GM23338 (cell line): ENCODE data around the gene GAB1. TPM values are rescaled to one million over a fixed set of nuclear protein-coding genes. Genes with fewer than 3 reads are reported as not detected.

Source experiments
- ATAC-seq: fragments of 200-7000 bp; cut with Tn5 transposase; 3 replicates; pipeline ENCODE4 v1.9.1; 2020
- DNase-seq: peaks from one replicate; pipeline ENCODE4 v3.0.0-alpha.2; 2015; ENCODE audit warnings: low spot score
- H2AFZ ChIP-seq: fragments of 200-600 bp; sonication (generic); 2 replicates; pipeline ENCODE4 v1.8.0; 2016; ENCODE audit warnings: antibody characterized with exemption, mild to moderate bottlenecking, moderate library complexity
- H3F3A ChIP-seq: fragments of 200-600 bp; sonication (generic); replicated peaks from 2 replicates; pipeline ENCODE4 v1.8.0; 2017; ENCODE audit warnings: antibody characterized with exemption, mixed run types, low read depth
- H3K27ac ChIP-seq: fragments of 200-600 bp; sonication (generic); 2 replicates; pipeline ENCODE4 v1.6.1; 2016; ENCODE audit warnings: low read depth
- H3K27me3 ChIP-seq: fragments of 200-600 bp; sonication (generic); 2 replicates; pipeline ENCODE4 v1.8.0; 2016; ENCODE audit warnings: mild to moderate bottlenecking, mixed run types, moderate library complexity; ENCODE audit not compliant: insufficient read depth
- H3K36me3 ChIP-seq: fragments of 200-600 bp; sonication (generic); 2 replicates; pipeline ENCODE4 v1.8.0; 2016; ENCODE audit warnings: mild to moderate bottlenecking; ENCODE audit not compliant: insufficient read depth
- H3K4me1 ChIP-seq: fragments of 200-600 bp; sonication (generic); 2 replicates; pipeline ENCODE4 v1.8.0; 2016; ENCODE audit warnings: mild to moderate bottlenecking, moderate library complexity; ENCODE audit not compliant: insufficient read depth
- H3K4me2 ChIP-seq: fragments of 200-600 bp; sonication (generic); 2 replicates; pipeline ENCODE4 v1.7.1; 2017; ENCODE audit warnings: mixed run types
- H3K4me3 ChIP-seq: fragments of 200-600 bp; sonication (generic); 2 replicates; pipeline ENCODE4 v1.6.1; 2016; ENCODE audit warnings: mixed run types
- H3K79me2 ChIP-seq: fragments of 200-600 bp; sonication (generic); replicated peaks from 2 replicates; pipeline ENCODE4 v1.8.0; 2017; ENCODE audit warnings: mild to moderate bottlenecking; ENCODE audit not compliant: insufficient read depth
- H3K9me2 ChIP-seq: fragments of 200-600 bp; sonication (generic); 2 replicates; pipeline ENCODE4 v1.8.0; 2017; ENCODE audit not compliant: insufficient read depth
- H4K20me1 ChIP-seq: fragments of 200-600 bp; sonication (generic); replicated peaks from 2 replicates; pipeline ENCODE4 v1.8.0; 2017; ENCODE audit warnings: mild to moderate bottlenecking; ENCODE audit not compliant: insufficient read depth
- H3K27ac Mint-ChIP-seq: 2 replicates; pipeline ENCODE4 v1.8.0; 2020; ENCODE audit warnings: inconsistent platforms, mild to moderate bottlenecking, moderate library complexity, mixed read lengths
- H3K27me3 Mint-ChIP-seq: 3 replicates; pipeline ENCODE4 v1.8.0; 2022; ENCODE audit warnings: low read depth, mild to moderate bottlenecking, moderate library complexity, mixed read lengths, inconsistent platforms; ENCODE audit not compliant: insufficient read depth, poor library complexity
- H3K36me3 Mint-ChIP-seq: 3 replicates; pipeline ENCODE4 v1.8.0; 2021; ENCODE audit warnings: low read depth, mild to moderate bottlenecking, inconsistent platforms, moderate library complexity, mixed read lengths
- H3K4me1 Mint-ChIP-seq: 3 replicates; pipeline ENCODE4 v1.8.0; 2020; ENCODE audit warnings: mild to moderate bottlenecking, inconsistent platforms, mixed read lengths
- H3K4me3 Mint-ChIP-seq: 3 replicates; pipeline ENCODE4 v1.8.0; 2021; ENCODE audit warnings: moderate library complexity, mild to moderate bottlenecking, inconsistent platforms, mixed read lengths
- H3K9me3 Mint-ChIP-seq: 3 replicates; pipeline ENCODE4 v1.8.0; 2020; ENCODE audit warnings: moderate library complexity, mild to moderate bottlenecking, inconsistent platforms, mixed read lengths
- EZH2phosphoT487 ChIP-seq: fragments of 200-600 bp; sonication (generic); IDR thresholded peaks from one replicate; pipeline ENCODE4 v1.8.1; 2018; ENCODE audit warnings: antibody characterized with exemption; ENCODE audit not compliant: unreplicated experiment
- NANOG ChIP-seq: IDR thresholded peaks from 2 replicates; pipeline ENCODE4 v1.6.1; 2016; ENCODE audit warnings: antibody characterized with exemption, borderline replicate concordance
- POLR2AphosphoS5 ChIP-seq: IDR thresholded peaks from 2 replicates; pipeline ENCODE4 v1.6.1; 2016; ENCODE audit warnings: antibody characterized with exemption, low read depth
- ZNF114 ChIP-seq: fragments of 250-450 bp; sonication (Bioruptor Pico); IDR thresholded peaks from 2 replicates; pipeline ENCODE4 v1.5.0; 2020; ENCODE audit warnings: mild to moderate bottlenecking, moderate library complexity
- ZNF331 ChIP-seq: fragments of 250-450 bp; sonication (Bioruptor Pico); IDR thresholded peaks from 2 replicates; pipeline ENCODE4 v1.5.0; 2020; ENCODE audit warnings: low read depth, mild to moderate bottlenecking, moderate library complexity
- polyA plus RNA-seq: library from polyadenylated mRNA; unstranded; fragments of >200 nt; fragmentation: Nextera tagmentation; extraction: Ambion mirVana; gene quantifications from 2 replicates; pipeline ENCODE4 v1.2.1, GENCODE V29; 2016
- total RNA-seq: library from RNA; depleted of rRNA; stranded (reverse); fragments of >200 nt; shearing (Covaris generic); gene quantifications from 2 replicates; pipeline ENCODE4 v1.2.3, GENCODE V29; 2014
- TF ChIP-seq, protein P1 (sequence below): fragments of 250-450 bp; sonication (Bioruptor Pico); IDR thresholded peaks from 2 replicates; pipeline ENCODE4 v1.5.0; 2020; ENCODE audit warnings: mild to moderate bottlenecking, moderate library complexity
- TF ChIP-seq, protein P2 (sequence below), 2 experiments: fragments of 200-600 bp in 1 of 2; sonication (generic) in 1 of 2; conservative IDR thresholded peaks; 2 replicates each; pipeline versions ENCODE4 v1.5.1 to v1.6.1; 2016 to 2017; ENCODE audit warnings: antibody characterized with exemption in 2 of 2, low read depth in 2 of 2, mild to moderate bottlenecking in 2 of 2, moderate library complexity in 1 of 2
- TF ChIP-seq, protein P3 (sequence below): IDR thresholded peaks from one replicate; pipeline ENCODE4 v1.6.1; 2018; ENCODE audit warnings: antibody characterized with exemption; ENCODE audit not compliant: unreplicated experiment

The GAB1 gene
- total and polyA plus RNA-seq, 2 experiments from 2014 or later, result 4.0 to 18.4 TPM

DNA sequence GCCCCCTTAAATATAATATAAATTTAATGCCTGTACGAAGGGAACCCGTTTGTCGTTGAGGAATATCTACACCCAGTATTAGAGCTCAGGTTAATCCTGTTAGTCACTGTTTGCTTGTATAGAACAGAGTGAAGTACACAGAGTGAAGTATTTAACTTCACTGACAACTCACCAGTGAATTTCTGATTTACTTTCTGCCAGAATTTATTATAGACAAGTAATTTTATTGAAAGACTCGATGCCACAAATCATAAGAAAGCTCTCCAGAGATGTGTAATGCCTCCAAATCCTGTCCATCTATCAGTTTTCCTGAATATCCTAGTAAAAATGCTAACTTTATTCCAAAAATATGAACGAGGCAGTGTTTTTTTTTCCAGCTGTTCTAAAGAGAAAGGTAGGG is 1.6 kb downstream of the GAB1 start (continued):
- TF ChIP-seq, protein P1, sequence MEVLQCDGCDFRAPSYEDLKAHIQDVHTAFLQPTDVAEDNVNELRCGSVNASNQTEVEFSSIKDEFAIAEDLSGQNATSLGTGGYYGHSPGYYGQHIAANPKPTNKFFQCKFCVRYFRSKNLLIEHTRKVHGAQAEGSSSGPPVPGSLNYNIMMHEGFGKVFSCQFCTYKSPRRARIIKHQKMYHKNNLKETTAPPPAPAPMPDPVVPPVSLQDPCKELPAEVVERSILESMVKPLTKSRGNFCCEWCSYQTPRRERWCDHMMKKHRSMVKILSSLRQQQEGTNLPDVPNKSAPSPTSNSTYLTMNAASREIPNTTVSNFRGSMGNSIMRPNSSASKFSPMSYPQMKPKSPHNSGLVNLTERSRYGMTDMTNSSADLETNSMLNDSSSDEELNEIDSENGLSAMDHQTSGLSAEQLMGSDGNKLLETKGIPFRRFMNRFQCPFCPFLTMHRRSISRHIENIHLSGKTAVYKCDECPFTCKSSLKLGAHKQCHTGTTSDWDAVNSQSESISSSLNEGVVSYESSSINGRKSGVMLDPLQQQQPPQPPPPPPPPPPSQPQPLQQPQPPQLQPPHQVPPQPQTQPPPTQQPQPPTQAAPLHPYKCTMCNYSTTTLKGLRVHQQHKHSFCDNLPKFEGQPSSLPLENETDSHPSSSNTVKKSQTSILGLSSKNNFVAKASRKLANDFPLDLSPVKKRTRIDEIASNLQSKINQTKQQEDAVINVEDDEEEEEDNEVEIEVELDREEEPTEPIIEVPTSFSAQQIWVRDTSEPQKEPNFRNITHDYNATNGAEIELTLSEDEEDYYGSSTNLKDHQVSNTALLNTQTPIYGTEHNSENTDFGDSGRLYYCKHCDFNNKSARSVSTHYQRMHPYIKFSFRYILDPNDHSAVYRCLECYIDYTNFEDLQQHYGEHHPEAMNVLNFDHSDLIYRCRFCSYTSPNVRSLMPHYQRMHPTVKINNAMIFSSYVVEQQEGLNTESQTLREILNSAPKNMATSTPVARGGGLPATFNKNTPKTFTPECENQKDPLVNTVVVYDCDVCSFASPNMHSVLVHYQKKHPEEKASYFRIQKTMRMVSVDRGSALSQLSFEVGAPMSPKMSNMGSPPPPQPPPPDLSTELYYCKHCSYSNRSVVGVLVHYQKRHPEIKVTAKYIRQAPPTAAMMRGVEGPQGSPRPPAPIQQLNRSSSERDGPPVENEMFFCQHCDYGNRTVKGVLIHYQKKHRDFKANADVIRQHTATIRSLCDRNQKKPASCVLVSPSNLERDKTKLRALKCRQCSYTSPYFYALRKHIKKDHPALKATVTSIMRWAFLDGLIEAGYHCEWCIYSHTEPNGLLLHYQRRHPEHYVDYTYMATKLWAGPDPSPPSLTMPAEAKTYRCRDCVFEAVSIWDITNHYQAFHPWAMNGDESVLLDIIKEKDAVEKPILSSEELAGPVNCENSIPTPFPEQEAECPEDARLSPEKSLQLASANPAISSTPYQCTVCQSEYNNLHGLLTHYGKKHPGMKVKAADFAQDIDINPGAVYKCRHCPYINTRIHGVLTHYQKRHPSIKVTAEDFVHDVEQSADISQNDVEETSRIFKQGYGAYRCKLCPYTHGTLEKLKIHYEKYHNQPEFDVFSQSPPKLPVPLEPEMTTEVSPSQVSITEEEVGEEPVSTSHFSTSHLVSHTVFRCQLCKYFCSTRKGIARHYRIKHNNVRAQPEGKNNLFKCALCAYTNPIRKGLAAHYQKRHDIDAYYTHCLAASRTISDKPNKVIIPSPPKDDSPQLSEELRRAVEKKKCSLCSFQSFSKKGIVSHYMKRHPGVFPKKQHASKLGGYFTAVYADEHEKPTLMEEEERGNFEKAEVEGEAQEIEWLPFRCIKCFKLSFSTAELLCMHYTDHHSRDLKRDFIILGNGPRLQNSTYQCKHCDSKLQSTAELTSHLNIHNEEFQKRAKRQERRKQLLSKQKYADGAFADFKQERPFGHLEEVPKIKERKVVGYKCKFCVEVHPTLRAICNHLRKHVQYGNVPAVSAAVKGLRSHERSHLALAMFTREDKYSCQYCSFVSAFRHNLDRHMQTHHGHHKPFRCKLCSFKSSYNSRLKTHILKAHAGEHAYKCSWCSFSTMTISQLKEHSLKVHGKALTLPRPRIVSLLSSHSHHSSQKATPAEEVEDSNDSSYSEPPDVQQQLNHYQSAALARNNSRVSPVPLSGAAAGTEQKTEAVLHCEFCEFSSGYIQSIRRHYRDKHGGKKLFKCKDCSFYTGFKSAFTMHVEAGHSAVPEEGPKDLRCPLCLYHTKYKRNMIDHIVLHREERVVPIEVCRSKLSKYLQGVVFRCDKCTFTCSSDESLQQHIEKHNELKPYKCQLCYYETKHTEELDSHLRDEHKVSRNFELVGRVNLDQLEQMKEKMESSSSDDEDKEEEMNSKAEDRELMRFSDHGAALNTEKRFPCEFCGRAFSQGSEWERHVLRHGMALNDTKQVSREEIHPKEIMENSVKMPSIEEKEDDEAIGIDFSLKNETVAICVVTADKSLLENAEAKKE, result no peak
- no peak for TF ChIP-seq EZH2phosphoT487

DNA sequence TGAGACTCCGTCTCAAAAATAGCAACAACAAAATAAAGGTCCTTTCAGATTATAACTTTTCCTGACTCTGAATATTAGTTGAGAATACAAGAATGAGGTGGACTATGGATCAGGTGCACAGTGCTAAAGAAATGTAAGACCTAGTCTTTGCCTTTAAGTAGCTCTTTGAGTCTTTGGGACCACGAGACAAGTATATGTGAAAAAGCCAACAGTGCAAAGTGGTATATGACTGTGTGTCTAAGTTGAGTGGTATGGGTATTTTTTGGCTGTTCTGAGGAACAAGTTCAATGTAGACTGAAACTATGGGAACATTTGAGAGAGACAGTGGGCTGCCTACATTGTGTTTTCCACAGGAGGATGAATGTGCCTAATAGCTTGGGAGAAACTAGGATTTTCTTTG is 2.8 kb downstream of the GAB1 start:
- H3K4me3 Mint-ChIP-seq, result no peak overlapping the region
- H3K27ac Mint-ChIP-seq, result no peak overlapping the region
- no peaks in the 10 kb centered on the region for H3K36me3 Mint-ChIP-seq
- Histone ChIP-seq H3K27me3 (peaks cover 7% of the 10 kb centered on the region), H3K27ac (no peak overlapping the region), H3K4me2 (no peak overlapping the region), H3K36me3 (no peaks in the 10 kb centered on the region), H3F3A (no peaks in the 10 kb centered on the region), H3K9me2 (no peaks in the 10 kb centered on the region), H3K4me3 (no peak overlapping the region), H3K79me2 (peaks cover 70% of the 10 kb centered on the region), H2AFZ (no peak overlapping the region), H3K4me1 (peaks cover 28% of the 10 kb centered on the region), H4K20me1 (peaks cover 30% of the 10 kb centered on the region)
- no peaks in the 10 kb centered on the region for H3K9me3 Mint-ChIP-seq
- peaks cover 15% of the 10 kb centered on the region for H3K27me3 Mint-ChIP-seq
- H3K4me1 Mint-ChIP-seq, result peaks cover 36% of the 10 kb centered on the region
- DNase-seq, result no peak
- no peak for ATAC-seq
- TF ChIP-seq ZNF114 (CRISPR knock-in tag) (no peak), EZH2phosphoT487 (no peak), NANOG (no peak), ZNF331 (CRISPR knock-in tag) (no peak), POLR2AphosphoS5 (no peak)
- TF ChIP-seq, protein P2, sequence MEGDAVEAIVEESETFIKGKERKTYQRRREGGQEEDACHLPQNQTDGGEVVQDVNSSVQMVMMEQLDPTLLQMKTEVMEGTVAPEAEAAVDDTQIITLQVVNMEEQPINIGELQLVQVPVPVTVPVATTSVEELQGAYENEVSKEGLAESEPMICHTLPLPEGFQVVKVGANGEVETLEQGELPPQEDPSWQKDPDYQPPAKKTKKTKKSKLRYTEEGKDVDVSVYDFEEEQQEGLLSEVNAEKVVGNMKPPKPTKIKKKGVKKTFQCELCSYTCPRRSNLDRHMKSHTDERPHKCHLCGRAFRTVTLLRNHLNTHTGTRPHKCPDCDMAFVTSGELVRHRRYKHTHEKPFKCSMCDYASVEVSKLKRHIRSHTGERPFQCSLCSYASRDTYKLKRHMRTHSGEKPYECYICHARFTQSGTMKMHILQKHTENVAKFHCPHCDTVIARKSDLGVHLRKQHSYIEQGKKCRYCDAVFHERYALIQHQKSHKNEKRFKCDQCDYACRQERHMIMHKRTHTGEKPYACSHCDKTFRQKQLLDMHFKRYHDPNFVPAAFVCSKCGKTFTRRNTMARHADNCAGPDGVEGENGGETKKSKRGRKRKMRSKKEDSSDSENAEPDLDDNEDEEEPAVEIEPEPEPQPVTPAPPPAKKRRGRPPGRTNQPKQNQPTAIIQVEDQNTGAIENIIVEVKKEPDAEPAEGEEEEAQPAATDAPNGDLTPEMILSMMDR (conservative IDR thresholded peaks at IDR 0.05; ENCODE audit: low read depth in 2 of 2), result no peak
- TF ChIP-seq, protein P3, sequence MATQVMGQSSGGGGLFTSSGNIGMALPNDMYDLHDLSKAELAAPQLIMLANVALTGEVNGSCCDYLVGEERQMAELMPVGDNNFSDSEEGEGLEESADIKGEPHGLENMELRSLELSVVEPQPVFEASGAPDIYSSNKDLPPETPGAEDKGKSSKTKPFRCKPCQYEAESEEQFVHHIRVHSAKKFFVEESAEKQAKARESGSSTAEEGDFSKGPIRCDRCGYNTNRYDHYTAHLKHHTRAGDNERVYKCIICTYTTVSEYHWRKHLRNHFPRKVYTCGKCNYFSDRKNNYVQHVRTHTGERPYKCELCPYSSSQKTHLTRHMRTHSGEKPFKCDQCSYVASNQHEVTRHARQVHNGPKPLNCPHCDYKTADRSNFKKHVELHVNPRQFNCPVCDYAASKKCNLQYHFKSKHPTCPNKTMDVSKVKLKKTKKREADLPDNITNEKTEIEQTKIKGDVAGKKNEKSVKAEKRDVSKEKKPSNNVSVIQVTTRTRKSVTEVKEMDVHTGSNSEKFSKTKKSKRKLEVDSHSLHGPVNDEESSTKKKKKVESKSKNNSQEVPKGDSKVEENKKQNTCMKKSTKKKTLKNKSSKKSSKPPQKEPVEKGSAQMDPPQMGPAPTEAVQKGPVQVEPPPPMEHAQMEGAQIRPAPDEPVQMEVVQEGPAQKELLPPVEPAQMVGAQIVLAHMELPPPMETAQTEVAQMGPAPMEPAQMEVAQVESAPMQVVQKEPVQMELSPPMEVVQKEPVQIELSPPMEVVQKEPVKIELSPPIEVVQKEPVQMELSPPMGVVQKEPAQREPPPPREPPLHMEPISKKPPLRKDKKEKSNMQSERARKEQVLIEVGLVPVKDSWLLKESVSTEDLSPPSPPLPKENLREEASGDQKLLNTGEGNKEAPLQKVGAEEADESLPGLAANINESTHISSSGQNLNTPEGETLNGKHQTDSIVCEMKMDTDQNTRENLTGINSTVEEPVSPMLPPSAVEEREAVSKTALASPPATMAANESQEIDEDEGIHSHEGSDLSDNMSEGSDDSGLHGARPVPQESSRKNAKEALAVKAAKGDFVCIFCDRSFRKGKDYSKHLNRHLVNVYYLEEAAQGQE, result no peak
